ENCODE results near the gene BTBD16.

DNA sequence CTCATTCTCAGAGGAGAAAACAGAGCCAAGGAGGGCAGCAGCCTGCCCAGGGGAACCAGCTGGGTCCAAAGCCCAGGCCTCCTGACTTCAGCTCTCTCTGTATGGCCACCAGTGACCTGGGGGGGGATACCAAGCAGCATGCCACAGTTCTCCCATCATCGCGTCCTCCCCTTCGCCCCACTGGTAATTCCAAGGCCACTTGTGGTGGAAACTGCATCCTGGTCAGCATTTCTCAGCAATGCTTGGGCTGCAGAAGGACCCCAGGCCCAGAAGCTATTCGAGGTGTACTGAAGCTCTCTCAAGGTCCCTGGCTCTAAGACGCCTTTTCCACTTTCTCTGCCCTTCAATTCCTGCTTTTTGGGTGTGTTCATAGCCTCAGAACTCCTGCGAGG lies 27.1 kb downstream of the BTBD16 start:
- TF ChIP-seq, protein P1, sequence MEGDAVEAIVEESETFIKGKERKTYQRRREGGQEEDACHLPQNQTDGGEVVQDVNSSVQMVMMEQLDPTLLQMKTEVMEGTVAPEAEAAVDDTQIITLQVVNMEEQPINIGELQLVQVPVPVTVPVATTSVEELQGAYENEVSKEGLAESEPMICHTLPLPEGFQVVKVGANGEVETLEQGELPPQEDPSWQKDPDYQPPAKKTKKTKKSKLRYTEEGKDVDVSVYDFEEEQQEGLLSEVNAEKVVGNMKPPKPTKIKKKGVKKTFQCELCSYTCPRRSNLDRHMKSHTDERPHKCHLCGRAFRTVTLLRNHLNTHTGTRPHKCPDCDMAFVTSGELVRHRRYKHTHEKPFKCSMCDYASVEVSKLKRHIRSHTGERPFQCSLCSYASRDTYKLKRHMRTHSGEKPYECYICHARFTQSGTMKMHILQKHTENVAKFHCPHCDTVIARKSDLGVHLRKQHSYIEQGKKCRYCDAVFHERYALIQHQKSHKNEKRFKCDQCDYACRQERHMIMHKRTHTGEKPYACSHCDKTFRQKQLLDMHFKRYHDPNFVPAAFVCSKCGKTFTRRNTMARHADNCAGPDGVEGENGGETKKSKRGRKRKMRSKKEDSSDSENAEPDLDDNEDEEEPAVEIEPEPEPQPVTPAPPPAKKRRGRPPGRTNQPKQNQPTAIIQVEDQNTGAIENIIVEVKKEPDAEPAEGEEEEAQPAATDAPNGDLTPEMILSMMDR (IDR thresholded peaks at IDR 0.05), result no peak
- TF ChIP-seq POLR2A (IDR thresholded peaks at IDR 0.05), result no peak
